ENCODE measurements around the gene QRSL1.
"Not testable (repeated sequence)": the region's sequence is repeated elsewhere in the genome, so short reads cannot be mapped to it uniquely, and the experiment has no call there.

QRSL1 gene, protein sequence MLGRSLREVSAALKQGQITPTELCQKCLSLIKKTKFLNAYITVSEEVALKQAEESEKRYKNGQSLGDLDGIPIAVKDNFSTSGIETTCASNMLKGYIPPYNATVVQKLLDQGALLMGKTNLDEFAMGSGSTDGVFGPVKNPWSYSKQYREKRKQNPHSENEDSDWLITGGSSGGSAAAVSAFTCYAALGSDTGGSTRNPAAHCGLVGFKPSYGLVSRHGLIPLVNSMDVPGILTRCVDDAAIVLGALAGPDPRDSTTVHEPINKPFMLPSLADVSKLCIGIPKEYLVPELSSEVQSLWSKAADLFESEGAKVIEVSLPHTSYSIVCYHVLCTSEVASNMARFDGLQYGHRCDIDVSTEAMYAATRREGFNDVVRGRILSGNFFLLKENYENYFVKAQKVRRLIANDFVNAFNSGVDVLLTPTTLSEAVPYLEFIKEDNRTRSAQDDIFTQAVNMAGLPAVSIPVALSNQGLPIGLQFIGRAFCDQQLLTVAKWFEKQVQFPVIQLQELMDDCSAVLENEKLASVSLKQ

DNA sequence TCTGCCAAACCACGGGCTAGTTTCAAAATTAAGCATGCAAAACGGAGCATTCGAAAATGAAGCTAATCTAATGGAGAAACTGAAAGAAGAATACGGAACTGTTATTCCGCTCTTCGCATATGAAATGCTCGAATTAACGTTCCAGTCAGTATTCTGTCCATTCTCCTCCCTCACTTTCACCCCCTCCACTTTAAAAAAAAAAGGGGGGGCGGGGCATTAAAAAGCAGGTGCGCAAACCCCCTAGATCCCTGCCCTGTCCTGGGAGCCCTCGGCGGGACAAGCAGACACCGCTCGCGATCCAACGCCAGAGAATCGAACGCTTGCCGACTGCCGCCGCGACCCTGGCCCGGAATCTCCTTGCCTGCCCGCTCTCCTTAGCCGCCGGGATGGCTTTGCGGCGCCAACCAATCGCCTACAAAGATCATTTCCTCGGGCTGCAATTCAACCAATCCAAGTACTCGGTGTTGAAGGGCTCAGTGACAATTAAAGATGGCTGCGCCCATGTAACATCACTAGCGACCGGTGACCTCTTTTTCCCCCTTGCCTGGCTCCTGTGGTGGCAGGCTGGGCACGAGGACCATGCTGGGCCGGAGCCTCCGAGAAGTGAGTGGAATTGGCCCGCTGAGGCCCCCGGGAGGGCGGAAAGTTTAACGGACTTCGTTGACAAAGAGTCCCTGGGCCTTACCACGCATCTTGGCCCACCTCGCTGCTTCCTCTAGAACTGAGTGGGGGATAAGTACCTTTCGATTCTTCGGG lies at the start of gene QRSL1, which contains the start of gene RTN4IP1:
Gene QRSL1, plus strand, starts transcription at position 476 of the 756 bp plus-strand sequence. Its CDS starts 104 bp downstream, at position 580.
Gene RTN4IP1, minus strand, starts transcription at position 396 of the 756 bp plus-strand sequence. CDS start 477 bp downstream, outside the sequence.
- peak; percentile 88 for DNase-seq (ENCODE audit: low spot score)

DNA sequence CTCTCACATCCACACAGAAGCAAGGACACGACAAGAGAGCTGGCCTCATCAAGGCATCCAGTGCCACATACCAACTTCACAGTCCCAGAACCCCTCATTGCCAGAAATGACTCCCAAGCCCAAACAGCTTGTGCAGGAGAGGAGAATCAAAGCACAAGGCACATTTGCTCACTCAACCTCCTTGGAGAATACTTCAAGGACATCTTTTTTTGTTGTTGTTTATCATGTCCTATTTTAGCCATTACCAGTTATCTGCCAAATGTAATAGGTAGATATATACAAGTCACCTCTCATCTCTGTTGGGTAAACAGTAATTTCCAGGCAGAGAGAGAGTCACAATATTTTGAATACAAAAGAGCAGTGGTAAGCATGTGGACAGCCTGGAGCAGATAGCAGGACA lies 47.9 kb upstream of the QRSL1 start:
- no peak for DNase-seq (ENCODE audit: low spot score)

DNA sequence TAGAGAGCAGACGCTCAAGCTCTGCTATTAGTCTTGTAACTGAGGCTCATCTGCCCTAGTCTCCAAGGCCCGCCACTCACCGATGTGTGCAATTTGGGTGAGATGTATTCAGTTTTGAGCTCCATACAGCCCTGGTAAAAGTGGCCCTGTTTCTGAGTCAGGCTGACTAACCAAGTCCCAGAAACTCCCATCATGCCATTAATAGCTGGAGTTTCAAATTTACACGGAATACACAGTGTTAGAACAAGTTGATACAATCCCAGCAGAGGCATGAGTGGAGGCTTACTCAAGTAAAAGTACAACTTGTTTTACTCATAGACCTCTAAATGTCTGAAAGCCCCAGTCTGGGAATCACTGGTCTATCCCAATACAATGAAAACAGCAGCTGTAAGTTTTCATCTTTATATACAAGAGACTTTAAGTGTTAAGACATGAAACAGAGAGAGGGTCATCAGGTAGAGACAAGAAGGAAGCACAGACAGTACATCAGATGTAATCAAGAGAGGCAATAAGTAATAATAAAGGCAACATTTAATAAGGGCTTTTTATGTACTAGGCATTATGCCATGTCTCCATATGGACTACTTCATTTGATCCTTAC lies 42.5 kb upstream of the QRSL1 start:
- DNase-seq (ENCODE audit: low spot score) = no peak

DNA sequence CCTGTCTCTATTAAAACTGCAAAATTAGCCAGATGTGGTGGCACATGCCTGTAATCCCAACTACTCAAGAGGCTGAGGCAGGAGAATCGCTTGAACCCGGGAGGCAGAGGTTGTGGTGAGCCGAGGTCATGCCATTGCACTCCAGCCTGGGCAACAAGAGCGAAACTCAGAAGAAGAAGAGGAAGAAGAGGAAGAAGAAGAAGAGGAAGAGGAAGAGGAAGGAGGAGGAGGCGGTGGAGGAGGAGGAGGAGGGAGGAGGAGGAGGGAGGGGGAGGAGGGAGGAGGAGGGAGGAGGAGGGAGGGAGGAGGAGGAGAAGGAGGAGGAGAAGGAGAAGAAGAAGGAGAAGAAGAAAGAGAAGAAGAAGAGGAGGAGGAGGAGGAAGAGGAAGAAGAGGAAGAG lies 40.4 kb upstream of the QRSL1 start:
- DNase-seq (ENCODE audit: low spot score) = not testable (repeated sequence)

DNA sequence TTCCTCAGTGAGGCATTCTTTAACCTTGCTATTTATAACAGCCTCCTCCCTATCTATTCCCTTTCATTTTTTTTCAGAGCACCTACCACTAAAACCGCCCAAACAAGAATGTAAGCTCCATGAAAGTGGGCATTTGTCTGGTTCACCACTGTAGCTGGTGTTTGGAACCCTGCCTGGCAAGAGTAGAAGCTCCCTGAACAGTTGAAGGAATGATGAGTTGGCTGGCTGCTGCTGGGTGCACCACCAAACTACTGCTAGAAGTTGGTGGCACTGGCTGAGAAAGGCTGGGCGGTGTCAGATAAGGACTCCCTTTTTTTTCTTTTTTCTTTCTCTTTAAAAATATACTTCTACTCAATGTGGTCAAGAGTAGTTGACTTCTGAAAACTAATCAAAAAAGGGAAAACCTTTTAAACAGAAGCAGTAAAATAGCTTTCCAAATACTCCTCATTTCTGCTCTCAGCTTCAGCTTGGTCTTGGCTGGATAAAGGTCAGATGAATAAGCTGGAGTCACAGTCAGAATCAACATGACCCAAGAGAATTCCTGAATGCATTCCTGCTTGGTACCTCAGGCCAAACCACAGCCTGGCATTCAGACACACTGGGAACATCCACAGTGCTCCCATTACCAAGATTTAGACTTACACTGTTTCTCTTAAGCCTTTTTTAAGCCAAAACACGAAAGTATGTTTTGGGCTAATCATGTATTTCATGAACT lies 38.1 kb upstream of the QRSL1 start:
- DNase-seq (ENCODE audit: low spot score) = peak; percentile 3

DNA sequence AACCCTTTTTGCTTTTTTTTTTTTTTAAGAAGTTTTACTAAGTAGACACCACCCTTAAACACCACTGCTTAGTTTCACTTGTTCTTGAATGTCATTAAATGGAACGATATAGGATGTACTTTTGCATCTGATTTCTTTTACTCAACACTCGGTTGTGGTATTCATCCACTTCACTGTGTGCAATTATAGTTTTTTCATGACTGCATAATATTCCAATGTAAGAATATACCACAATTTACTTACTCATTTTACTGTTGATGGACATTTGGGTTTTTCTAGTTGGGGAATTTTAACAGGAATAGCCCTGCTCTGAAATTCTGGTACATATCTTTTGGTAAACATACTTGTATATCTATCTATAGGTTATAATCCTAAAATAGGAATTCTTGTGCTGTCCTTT lies 29.9 kb upstream of the QRSL1 start:
- DNase-seq (ENCODE audit: low spot score) = no peak

DNA sequence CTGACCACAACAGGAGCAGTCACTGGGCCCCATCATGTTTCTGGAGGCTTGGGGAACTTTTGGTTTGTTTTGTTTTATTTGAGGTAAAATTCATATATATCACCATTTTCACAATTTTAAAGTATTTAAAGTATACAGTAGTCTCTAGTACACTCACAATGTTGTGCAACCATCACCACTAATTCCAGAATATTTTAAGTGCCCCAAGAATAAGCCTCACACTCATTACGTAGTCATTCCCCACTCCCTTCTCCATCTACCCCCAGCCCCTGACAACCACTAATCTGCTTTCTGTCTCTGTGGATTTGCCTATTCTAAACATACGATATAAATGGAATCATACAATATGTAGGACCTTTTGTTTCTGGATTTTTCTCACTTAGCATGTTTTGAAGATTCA lies 29.0 kb upstream of the QRSL1 start:
- DNase-seq (ENCODE audit: low spot score) = no peak

DNA sequence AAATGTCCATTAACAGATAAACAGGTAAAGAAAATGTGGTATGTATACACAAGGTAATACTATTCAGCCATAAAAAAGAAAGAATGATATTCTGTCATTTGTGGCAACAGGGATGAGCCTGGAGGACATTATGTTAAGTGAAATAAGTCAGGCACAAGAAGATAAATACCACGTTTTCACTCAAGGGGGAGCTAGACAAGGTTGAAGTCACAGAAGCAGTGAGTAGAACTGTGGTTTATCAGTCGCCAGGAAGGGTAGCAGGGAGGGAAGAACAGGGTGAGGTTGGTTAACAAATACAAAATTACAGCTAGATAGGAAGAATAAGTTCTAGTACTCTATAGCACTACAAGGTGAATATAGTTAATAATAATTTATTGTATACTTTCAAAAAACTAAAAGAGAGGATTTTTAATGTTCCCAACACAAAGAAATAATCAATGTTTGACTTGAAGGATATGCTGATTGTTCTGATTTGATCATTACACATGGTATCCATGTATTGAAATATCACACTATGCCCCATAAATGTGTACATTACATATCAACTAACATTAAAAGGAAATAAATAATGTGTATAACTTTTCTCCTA lies 21.2 kb upstream of the QRSL1 start:
- DNase-seq (ENCODE audit: low spot score) = peak; percentile 52

DNA sequence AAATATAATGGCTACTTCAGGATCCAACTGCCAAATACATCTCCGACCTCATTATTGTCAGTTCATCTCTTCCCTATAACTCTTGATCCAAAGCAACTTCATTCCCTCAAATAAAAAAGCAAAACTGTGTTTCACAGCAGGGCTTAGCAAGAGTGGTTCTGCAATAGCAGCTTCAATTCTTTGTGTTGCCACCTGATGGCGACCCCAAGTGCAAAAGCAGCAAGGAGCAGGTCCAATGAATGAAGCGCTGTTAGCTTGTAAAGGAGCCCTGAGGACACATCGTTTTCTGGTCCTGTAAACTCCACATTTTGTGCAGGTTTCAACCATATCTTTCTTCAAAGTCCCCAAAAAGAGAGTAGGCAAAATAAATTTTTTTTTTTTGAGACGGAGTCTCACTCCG lies 19.7 kb upstream of the QRSL1 start:
- DNase-seq (ENCODE audit: low spot score) = peak; percentile 20

DNA sequence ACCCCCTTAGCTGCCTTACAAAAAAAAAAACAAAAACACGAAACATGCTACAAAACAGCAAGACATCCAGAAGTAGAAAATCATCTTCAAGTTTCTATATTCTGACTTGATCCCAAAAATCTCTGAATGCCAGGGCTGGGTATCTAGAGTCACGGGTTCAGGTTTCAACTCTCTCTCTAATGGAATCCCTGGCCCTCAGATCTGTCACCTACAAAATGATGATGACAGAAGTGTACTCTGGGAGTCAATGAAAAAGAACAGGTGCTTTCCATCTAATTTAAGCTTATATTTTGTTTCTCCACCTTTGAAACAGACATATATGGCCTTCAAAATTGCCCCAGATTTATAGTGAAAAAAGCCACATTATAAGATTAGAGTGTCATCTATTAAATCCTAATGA lies 18.3 kb upstream of the QRSL1 start:
- no peak for DNase-seq (ENCODE audit: low spot score)

DNA sequence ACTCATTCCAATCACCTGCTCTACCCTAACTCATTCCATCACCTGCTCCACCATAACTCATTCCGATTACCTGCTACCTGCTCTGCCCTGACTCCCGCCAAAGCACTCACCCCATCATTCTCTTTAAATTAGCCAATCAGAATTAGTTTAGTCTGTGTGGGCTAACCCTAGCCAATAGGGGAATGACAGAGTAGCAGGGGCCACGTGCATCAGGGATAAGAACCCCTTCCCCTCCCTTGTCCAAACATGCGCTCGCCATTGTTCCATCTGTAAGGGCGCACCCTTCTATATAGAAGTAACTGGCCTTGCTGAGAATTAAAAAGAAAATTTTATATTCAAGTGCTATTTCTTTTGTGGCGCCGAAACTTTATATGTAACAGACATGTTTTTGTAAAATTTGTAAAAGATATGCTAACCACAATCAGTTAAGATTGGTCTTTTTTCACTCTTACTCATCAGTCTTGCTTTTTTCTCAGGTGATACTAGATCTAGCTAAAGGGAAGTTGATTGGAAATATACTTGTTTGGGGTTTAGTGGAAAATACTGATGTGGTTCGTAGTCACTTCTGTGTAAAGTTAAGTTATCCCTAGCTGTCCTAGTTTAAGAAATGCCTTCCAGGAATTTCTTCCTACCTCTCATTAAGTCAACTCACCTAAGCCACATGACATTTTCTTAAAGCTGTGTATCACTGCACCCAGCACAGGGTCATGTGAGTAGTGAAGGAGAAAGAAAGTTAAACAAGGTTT lies 16.5 kb upstream of the QRSL1 start:
- no peak for DNase-seq (ENCODE audit: low spot score)

DNA sequence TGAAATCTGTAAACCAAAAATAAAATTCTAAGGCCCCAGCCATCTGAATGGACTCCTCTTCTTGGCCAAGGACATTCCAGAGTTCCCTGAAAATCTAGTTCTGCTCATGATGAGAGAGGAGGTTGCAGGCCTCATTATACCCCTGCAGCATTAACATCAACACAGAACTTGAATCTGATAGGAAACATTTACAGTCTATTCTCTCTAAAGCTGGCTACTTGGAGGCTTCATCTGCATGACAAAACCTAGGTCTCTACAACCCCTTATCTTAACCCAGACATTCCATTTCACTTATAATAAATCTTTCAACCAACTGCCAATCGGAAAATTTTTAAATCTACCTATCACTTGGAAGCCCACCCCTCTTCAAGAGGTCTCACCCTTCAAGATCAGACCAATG lies 15.8 kb upstream of the QRSL1 start:
- DNase-seq (ENCODE audit: low spot score) = no peak

DNA sequence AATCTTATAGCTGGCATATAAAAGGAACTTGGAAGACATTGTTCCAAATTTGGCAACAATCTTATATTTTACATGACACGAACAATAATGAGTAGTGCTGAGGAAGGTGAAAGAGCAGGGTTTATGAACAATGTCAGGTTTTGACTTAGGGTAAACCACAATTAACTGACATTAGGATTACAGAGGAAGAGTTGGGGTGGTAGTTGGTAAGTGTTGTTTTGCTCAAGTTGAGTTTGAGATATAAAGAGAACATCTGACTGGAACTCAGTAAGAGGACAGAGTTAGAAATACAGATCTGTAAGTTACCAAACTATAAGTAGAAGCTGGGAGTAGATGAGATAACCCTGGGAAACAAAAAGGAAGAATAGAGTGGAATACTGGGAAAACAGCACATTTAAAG lies 15.2 kb upstream of the QRSL1 start:
- no peak for DNase-seq (ENCODE audit: low spot score)

DNA sequence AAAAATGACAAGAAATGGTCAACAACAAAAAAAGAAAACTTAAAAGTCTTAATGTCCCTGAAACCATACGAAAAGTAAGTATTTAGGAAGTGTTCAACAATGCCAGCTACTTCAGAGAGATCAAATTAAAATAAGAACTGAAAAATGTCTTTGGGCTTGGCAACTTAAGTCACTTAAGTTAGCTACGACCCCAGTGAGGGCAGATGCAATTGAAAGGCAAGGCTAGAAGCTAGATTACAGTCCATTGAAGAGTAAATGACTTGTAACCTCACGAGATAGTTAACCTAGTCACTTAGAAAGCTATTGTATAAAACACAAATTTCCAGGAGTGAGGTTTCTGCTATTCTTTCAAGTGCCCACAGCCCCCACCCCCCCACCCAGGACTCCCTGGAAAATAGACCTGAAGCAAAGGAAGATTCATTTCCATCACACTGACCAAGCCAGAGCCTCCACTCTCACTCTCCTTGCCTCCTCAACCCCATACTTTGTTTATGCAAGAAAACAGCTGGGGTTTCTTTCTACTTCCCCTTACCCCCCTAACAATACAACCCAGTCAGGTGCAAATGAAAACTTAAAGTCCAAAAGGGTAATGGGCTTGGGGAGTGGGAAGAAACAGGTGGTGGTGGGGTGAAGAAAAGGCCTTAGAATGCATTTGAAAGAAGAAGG lies 14.7 kb upstream of the QRSL1 start:
- DNase-seq (ENCODE audit: low spot score) = no peak

DNA sequence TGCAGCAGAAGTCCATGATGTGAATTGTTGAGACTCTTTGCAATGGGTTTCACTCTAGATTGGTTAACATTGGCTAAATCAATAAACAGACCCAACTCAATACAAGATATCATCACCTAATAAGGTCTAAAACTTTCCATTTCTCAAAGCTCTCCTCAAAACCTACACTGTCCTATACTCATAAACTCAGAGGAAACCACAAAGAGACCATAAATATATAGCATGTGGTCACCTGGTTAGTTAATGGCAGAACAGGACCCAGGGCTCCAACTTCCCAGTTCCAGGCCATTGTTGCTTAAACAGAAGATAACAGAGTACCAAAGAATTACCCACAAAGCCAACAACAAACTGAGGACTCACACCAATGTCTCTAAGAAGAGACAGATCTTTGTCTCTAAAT lies 12.1 kb upstream of the QRSL1 start:
- no peak for DNase-seq (ENCODE audit: low spot score)

DNA sequence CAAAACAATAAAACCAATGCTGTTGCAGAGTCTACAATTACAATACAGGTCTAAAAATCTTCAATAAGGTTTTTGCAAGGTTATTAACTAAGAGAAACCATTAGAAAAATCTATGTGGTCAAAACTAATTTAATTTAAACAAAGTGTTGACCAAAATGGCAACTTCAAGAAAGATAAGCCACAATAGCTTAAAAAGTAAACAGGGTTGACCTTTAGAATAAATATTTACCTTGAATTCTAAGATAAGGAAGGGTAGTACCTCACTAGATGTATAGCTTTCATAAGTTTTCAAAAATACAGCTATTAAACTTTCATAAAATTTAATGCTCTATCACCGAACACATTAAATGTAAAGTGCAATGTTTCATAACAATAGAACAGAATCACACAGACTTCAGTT lies 11.5 kb upstream of the QRSL1 start:
- no peak for DNase-seq (ENCODE audit: low spot score)

DNA sequence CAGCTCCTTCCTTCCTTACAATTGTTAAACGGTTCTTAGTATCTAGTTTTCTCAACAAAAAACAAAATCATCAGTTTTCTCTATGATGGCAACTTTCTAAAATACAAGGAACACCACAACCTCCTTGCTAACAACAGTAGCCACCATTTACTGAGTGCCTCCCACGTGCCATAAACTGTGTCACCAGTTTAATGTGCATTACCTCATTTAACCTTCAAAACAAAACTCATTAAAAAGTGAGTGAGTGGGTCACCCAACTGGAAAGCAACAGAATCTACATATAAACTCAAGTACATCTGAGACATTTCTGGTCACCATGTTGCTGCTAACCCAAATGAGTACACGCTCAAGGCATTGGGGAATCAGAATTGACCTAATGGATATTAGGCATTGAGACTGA lies 11.1 kb upstream of the QRSL1 start:
- no peak for DNase-seq (ENCODE audit: low spot score)

DNA sequence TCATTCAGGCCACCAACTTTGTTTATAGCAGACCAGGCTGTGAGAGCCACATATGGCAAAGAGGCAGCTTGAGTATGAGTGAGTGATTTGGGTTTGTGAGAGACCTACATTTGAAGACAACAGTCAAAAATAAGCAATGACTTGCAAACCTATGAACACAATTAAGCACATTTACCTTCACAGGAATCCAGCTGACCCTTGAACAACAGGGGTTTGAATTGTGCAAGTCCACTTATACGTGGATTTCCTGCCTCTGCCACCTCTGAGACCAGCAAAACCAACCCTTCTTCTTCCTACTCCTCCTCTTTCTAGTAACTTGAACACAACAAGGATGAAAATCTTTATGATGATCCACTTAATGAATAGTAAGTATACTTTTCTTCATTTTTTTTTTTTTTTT lies 10.2 kb upstream of the QRSL1 start:
- DNase-seq (ENCODE audit: low spot score) = no peak

DNA sequence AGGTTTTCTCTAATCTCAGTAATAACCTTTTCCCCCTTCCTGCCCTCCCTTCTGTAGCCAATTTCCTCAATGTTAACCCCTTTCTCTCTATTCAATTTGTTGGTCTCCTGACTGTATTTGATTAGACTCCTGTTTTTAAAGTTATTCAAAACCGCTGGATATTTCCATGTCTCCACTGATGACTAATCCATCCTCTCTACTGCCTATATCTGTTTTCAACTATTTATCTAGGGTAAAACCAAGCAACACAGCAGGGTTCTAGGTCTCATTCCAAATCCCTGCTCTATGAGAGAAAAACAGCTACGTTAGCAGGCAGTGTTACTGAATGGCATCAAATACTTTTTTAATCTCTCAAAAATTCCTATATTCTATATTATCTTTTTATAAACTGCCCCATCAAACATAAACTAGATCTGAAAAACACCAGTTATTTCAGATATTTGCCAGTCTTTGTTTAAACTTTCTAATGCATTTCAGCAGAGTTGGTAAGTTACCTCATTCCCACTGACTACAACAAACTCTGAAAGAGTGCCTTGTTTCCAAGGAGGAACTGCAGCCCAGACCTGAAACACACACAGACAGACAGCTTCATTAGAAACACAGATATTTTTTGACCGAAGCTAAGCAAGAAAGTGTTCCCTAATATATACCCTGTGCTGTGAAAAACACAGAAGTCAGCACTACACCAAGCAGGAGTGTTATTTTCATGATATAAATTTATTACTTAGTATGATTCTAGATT lies 8.3 kb upstream of the QRSL1 start:
- no peak for DNase-seq (ENCODE audit: low spot score)

DNA sequence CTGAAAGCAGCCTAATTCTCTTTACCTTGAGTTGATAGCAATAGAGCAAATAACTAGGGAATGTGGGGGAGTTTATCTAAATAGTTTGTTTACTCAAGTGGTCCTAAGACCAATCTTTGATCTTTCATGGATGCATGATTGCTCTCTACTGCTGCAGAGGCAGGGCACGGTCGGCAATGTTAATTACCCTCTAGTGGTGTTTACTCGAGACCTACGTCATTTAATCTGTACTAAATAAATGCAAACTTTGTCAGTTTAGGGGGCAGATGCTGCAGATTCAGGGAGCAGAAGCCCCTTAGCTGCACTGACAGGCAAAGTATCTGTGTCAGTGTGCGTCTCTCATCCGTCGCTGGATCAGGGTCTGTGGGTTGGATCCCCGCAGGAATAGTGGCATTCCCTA lies 7.0 kb upstream of the QRSL1 start:
- no peak for DNase-seq (ENCODE audit: low spot score)
